Fibroblast of villous mesenchyme (primary cell): ENCODE results near the gene ADCY5. TPM values are rescaled to one million over a fixed set of nuclear protein-coding genes. Genes with fewer than 3 reads are reported as not detected.

Experiments used
- DNase-seq: peaks from one replicate; pipeline ENCODE4 v3.0.0-alpha.2; 2010; ENCODE audit warnings: low read depth
- H3K4me3 ChIP-seq: 2 replicates; pipeline ENCODE4 v1.5.1; 2011; ENCODE audit warnings: low read depth, mild to moderate bottlenecking, low read length
- total RNA-seq: library from RNA; depleted of rRNA; stranded (reverse); fragments of >200 nt; gene quantifications from 2 replicates; pipeline ENCODE4 v1.2.3, GENCODE V29; 2012
- TF ChIP-seq, protein P1 (sequence below): IDR thresholded peaks from 2 replicates; pipeline ENCODE4 v1.5.1; 2012; ENCODE audit warnings: low read depth, mild to moderate bottlenecking, low read length; ENCODE audit not compliant: insufficient read depth

ADCY5 gene
- total RNA-seq, 1 donor: 0.43 TPM

DNA sequence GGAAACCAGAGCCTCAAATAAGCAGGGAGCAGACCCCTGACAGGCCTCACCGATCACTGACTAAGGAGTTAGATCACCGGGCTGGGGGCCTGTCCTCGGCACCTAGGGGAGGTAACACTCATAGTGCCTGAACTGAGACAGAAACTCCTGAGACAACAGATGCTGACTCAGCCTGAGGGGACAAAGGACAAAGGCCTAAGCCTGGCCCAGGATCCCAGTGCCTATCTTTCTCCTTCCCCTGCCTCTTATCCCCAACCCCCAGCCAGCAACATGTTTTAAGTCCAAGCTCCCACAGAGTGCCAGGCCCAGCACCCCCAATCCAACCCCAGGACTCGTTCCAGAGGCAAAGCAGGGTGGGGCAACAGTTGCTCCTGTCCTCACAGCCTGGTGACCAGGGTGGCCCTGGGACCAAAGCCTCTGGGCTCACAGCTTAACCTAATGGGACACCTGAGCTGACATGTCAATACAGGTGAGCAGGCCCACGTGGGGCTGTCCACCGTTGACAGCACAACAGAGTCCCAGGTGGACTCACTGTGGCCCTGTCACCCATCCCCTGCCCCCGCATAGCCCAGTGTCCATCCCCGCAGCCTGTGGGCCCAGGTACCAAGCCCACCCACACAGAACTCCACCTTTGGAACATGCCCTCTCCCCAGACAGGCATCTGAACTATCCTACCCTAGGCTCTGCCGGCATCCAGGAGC lies 37.4 kb downstream of the ADCY5 start:
- H3K4me3 ChIP-seq: no peak overlapping the region
- DNase-seq: no peak
- TF ChIP-seq, protein P1, sequence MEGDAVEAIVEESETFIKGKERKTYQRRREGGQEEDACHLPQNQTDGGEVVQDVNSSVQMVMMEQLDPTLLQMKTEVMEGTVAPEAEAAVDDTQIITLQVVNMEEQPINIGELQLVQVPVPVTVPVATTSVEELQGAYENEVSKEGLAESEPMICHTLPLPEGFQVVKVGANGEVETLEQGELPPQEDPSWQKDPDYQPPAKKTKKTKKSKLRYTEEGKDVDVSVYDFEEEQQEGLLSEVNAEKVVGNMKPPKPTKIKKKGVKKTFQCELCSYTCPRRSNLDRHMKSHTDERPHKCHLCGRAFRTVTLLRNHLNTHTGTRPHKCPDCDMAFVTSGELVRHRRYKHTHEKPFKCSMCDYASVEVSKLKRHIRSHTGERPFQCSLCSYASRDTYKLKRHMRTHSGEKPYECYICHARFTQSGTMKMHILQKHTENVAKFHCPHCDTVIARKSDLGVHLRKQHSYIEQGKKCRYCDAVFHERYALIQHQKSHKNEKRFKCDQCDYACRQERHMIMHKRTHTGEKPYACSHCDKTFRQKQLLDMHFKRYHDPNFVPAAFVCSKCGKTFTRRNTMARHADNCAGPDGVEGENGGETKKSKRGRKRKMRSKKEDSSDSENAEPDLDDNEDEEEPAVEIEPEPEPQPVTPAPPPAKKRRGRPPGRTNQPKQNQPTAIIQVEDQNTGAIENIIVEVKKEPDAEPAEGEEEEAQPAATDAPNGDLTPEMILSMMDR: no peak

DNA sequence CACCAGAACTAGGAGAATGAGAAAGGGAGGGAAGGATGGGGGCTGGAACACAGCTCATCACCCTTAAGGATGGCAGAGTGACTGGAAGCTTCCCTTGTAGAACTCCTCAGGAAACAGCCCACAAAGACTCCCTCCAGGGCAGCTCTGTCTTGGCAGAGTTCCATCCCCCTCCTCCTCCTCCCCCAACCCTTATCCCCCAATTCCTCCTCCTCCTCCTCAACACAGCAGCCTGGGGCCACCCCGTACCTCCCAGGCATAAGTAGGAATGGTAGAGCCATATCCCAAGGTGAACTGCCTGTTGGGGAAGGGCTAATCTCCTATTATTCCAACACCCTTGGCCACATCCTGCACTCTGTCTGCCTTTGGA lies 38.8 kb downstream of the ADCY5 start:
- TF ChIP-seq, protein P1: no peak
- no peak overlapping the region for H3K4me3 ChIP-seq
- no peak for DNase-seq

DNA sequence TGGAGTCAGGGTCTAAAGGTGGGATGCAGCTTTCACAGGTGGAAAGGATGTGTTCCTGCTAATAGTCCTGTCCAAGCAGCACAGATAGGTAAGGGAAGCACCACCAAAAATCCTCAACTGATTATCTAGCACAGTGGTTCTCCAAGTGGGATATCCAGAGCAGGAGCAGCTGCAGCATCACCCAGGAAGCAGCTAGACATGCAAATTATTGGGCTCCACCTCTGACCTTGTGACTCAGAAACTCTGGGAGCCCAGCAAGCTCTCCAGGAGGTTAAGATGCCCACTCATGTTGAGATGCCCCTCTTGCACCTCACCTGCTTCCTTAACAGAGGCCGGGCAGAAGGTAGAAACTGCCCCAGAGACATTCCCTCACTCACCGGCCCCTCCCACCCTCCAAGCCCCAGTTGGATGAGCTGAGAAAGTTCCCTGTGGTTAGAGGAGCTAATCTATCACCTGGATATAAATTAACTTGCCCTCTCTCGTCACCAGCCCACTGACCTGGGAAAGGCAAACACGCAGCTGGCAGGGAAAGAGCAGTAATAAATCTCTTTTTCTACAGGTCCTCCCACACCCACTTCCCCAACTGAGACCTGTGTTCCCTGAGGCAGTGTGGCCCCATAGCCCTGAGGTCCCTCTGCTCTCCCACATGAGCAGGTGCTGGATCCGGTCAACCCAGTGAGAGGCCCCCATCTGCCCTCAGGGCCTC lies 39.3 kb downstream of the ADCY5 start:
- no peak overlapping the region for H3K4me3 ChIP-seq
- no peak for DNase-seq
- TF ChIP-seq, protein P1: no peak

DNA sequence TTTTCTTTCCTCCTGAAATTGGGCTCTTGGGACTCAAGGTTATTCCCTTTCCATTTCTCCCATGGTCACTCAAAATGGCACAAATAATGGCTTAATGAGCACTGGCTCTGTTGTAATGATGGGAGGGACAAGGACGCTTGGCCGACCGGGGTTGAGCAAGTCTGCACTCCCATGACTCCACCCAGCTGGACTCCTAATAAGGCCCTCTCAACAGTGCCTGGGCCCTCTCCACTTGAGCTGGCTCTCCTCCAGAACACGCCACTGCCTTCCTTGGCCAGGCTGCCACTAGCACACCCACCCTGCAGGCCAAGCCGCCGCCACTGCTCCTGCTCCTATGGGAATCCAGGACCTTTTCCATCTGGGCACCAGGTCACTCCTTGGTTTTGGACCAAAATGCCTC lies 42.3 kb downstream of the ADCY5 start:
- H3K4me3 ChIP-seq: no peak overlapping the region
- TF ChIP-seq, protein P1: no peak
- peak; percentile 15 for DNase-seq

DNA sequence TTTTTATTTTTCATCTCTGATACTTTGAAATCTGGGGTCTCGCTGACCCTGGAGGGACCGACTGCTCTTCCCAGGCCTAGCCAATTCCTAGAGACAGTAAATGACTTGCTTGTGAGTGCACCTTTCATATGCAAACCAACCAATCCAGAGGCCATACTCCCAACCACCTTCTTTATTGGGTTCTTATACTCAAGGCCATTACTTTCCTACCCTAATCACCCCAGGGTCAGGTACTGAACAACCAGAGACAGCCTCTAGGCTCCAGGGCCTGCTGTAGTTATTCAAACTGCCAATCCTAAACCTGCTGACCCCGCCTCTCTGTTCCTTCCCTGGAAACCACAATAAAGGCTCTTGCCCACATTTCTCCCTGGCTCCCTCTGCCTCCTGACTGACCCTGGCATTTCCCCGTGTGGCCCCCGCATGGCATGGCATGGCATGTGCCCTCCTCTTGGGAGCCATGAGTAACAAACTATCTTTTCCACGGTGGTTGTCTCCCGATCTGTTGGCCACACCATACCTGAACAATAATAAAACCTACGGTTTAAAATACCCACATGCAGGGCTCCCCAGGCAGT lies 42.9 kb downstream of the ADCY5 start:
- no peak overlapping the region for H3K4me3 ChIP-seq
- TF ChIP-seq, protein P1: no peak
- DNase-seq: no peak

DNA sequence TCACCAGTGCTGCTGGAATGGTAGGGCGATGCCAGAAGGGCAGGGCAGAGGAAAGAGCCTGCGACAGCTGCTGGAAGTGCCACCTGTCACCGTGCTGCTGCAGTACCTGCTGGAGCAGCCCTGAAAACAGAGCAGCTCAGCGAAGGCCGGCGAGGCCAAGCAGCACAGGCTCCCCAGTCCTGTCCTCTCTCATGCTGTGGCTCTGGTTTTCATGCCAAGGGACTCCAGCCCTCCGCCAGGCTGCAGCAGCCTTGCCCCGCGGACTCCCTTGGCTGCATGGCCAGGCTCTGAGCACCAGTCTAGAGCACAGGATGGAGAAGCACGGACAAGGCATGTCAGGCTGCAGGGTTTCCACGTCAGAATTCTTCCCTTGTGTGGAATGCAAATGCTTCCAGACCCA lies 43.9 kb downstream of the ADCY5 start:
- H3K4me3 ChIP-seq: no peak overlapping the region
- DNase-seq: no peak
- TF ChIP-seq, protein P1: no peak
